ENCODE results near the gene SCAPER. TPM values are rescaled to one million over a fixed set of nuclear protein-coding genes. Genes with fewer than 3 reads are reported as not detected.

The SCAPER gene
- total RNA-seq, 1 donor from 2014 or later = 58.0 TPM

DNA sequence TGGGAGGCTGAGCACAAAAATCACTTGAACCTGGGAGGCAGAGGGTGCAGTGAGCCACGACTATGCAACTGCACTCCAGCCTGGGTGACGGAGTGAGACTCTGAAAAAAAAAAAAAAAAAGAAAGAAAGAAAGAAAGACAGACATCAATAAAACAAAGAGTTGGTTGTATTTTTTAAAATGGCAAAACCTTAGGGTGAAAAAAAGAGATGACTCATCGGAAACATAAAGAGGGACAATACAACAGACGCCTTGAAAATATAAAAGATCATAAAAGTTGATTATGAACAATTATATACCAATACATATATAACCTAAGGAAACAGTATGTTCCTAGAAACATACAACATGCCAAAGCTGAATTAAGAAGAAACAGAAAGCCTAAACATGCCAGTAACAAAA, 92.8 kb downstream of the SCAPER start:
- Mint-ChIP-seq H3K27me3 (ENCODE audit: unreplicated experiment) (no peaks in the 10 kb centered on the region), H3K4me3 (ENCODE audit: unreplicated experiment) (no peak overlapping the region), H3K36me3 (ENCODE audit: unreplicated experiment) (peaks cover 5% of the 10 kb centered on the region), H3K27ac (ENCODE audit: unreplicated experiment) (no peak overlapping the region), H3K4me1 (ENCODE audit: low read depth, unreplicated experiment) (peaks cover 4% of the 10 kb centered on the region), H3K9me3 (ENCODE audit: unreplicated experiment) (peaks cover 5% of the 10 kb centered on the region)
- no peak for TF ChIP-seq CTCF (IDR thresholded peaks at IDR 0.05; ENCODE audit: partially characterized antibody, unreplicated experiment)
- no peak for DNase-seq

DNA sequence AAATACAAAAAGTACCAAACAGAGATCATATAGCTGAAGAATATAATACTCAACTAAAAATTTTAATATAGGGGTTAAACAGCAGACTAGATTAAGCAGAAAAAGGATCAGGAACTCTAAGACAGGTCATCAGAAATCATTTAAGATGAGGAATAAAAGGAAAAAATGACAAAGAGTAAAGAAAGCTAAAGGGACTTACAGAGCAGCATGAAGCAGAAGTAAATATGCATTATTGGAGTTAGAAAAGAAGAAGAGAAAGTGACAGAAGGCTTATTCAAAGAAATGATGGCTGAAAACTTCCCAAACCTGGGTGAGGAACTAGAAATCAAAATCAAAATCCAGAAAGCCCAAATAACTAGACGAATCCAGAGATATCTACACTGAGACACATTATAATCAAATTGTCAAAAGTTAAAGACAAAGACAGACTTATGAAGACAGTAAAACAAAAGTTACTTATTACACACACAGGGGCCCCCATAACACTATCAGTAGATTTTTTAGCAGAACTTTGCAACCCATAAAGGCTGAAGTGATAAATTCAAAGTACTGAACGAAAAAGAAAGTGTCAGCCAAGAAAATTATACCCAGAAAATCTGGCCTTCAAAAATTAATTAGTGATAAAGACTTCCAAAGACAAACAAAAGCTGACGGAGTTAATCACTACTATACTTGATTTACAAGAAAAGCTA, 95.6 kb downstream of the SCAPER start:
- no peak overlapping the region for H3K27ac Mint-ChIP-seq (ENCODE audit: unreplicated experiment)
- H3K27me3 Mint-ChIP-seq (ENCODE audit: unreplicated experiment) = no peaks in the 10 kb centered on the region
- H3K36me3 Mint-ChIP-seq (ENCODE audit: unreplicated experiment) = peaks cover 5% of the 10 kb centered on the region
- H3K9me3 Mint-ChIP-seq (ENCODE audit: unreplicated experiment) = peaks cover 5% of the 10 kb centered on the region
- DNase-seq = no peak
- H3K4me3 Mint-ChIP-seq (ENCODE audit: unreplicated experiment) = no peak overlapping the region
- peaks cover 4% of the 10 kb centered on the region for H3K4me1 Mint-ChIP-seq (ENCODE audit: low read depth, unreplicated experiment)
- TF ChIP-seq CTCF (IDR thresholded peaks at IDR 0.05; ENCODE audit: partially characterized antibody, unreplicated experiment) = no peak

DNA sequence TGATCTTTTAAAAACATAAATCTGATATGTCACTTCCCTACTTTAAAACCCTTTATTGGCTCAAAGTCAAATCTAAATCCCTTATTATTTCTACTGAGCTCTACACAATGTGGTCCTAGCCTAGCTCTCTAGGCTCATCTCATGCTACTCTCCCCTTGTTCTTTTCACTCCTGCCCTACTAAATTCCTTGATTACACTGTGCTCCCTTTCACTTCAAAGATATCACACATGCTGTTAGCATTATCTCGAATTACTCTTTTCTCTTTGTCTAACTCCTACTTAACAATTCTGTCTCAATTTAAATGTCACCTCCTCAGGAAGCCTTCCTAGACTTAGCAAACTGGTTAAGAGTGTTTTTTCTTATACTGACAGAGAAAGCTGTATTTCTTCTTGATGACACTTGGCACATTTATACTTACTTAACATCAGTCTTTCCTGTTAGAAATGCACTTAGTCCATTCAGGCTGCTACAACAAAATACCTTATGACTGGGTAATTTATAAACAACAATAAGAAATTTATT, 102.0 kb downstream of the SCAPER start:
- DNase-seq = no peak
- TF ChIP-seq CTCF (IDR thresholded peaks at IDR 0.05; ENCODE audit: partially characterized antibody, unreplicated experiment) = no peak
- no peak overlapping the region for H3K27ac Mint-ChIP-seq (ENCODE audit: unreplicated experiment)
- no peaks in the 10 kb centered on the region for H3K9me3 Mint-ChIP-seq (ENCODE audit: unreplicated experiment)
- H3K27me3 Mint-ChIP-seq (ENCODE audit: unreplicated experiment) = no peaks in the 10 kb centered on the region
- H3K36me3 Mint-ChIP-seq (ENCODE audit: unreplicated experiment) = peaks cover 4% of the 10 kb centered on the region
- H3K4me1 Mint-ChIP-seq (ENCODE audit: low read depth, unreplicated experiment) = no peaks in the 10 kb centered on the region
- H3K4me3 Mint-ChIP-seq (ENCODE audit: unreplicated experiment) = no peak overlapping the region

GRCh38 chr15:76802411-76802810, 102.7 kb downstream of the SCAPER start:
- H3K27me3 Mint-ChIP-seq (ENCODE audit: unreplicated experiment) = no peaks in the 10 kb centered on the region
- no peak for TF ChIP-seq CTCF (IDR thresholded peaks at IDR 0.05; ENCODE audit: partially characterized antibody, unreplicated experiment)
- H3K4me3 Mint-ChIP-seq (ENCODE audit: unreplicated experiment) = no peak overlapping the region
- no peak overlapping the region for H3K27ac Mint-ChIP-seq (ENCODE audit: unreplicated experiment)
- peaks cover 4% of the 10 kb centered on the region for H3K36me3 Mint-ChIP-seq (ENCODE audit: unreplicated experiment)
- DNase-seq = no peak
- H3K9me3 Mint-ChIP-seq (ENCODE audit: unreplicated experiment) = no peaks in the 10 kb centered on the region
- H3K4me1 Mint-ChIP-seq (ENCODE audit: low read depth, unreplicated experiment) = no peaks in the 10 kb centered on the region

- TF ChIP-seq CTCF (IDR thresholded peaks at IDR 0.05; ENCODE audit: partially characterized antibody, unreplicated experiment) = no peak
- Mint-ChIP-seq H3K4me1 (ENCODE audit: low read depth, unreplicated experiment) (no peaks in the 10 kb centered on the region), H3K36me3 (ENCODE audit: unreplicated experiment) (peaks cover 4% of the 10 kb centered on the region), H3K27me3 (ENCODE audit: unreplicated experiment) (no peaks in the 10 kb centered on the region), H3K27ac (ENCODE audit: unreplicated experiment) (no peak overlapping the region), H3K9me3 (ENCODE audit: unreplicated experiment) (no peaks in the 10 kb centered on the region), H3K4me3 (ENCODE audit: unreplicated experiment) (no peak overlapping the region)
- DNase-seq = no peak
Measured at GRCh38 chr15:76799760-76800159, 105.4 kb downstream of the SCAPER start.
